Measurements from ENCODE around the gene ABL2.

The ABL2 gene

GRCh38 chr1:179103999-179104398, 125.5 kb downstream of the ABL2 start:
- no peak for DNase-seq (ENCODE audit: low read depth, low spot score)
- H3K4me3 ChIP-seq (ENCODE audit: low read depth, low read length): no peak overlapping the region
- in situ Hi-C loops (cut with HindIII; ENCODE audit: low sequenced_read_pairs): no loop called here
- TF ChIP-seq, protein P1, sequence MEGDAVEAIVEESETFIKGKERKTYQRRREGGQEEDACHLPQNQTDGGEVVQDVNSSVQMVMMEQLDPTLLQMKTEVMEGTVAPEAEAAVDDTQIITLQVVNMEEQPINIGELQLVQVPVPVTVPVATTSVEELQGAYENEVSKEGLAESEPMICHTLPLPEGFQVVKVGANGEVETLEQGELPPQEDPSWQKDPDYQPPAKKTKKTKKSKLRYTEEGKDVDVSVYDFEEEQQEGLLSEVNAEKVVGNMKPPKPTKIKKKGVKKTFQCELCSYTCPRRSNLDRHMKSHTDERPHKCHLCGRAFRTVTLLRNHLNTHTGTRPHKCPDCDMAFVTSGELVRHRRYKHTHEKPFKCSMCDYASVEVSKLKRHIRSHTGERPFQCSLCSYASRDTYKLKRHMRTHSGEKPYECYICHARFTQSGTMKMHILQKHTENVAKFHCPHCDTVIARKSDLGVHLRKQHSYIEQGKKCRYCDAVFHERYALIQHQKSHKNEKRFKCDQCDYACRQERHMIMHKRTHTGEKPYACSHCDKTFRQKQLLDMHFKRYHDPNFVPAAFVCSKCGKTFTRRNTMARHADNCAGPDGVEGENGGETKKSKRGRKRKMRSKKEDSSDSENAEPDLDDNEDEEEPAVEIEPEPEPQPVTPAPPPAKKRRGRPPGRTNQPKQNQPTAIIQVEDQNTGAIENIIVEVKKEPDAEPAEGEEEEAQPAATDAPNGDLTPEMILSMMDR (IDR thresholded peaks at IDR 0.05; ENCODE audit: low read depth, low read length): no peak

DNA sequence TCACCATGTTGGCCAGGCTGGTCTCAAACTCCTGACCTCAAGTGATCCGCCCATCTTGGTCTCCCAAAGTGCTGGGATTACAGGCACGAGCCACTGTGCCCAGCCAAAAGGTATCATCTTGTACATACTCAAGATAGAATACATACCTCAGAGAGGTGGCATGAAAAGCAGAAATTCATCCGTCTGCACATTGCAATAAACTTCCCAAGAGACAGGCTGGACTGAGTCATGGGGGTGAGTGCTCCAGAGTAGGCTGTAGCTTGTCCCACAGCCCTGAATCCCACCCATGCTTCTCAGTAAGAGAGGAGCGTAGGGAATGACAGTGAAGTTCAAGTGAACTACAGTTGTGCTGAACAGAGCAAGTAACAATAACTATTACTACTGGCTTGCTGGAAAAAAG, 127.9 kb downstream of the ABL2 start:
- in situ Hi-C loops (cut with HindIII; ENCODE audit: low sequenced_read_pairs): no loop called here
- no peak overlapping the region for H3K4me3 ChIP-seq (ENCODE audit: low read depth, low read length)
- DNase-seq (ENCODE audit: low read depth, low spot score): no peak
- TF ChIP-seq, protein P1 (IDR thresholded peaks at IDR 0.05; ENCODE audit: low read depth, low read length): no peak

DNA sequence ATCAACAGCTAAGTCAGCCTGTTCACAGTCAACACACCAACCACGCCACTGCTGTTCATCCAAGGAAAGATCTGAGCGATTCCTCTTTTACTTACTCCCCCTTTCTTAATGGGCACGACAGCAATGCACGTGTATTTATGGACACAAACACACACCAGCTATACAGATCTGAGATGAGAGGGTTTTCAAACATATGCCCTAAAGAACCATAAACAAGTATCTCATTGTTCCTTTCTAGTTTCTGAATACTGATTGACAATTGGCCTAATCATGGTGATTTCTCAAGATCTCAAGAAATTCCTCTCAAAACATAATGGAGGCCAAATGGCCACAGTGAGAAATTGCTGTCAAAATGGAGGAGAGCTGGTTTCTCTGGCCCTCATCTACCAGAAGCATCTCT, 129.6 kb downstream of the ABL2 start:
- TF ChIP-seq, protein P1 (IDR thresholded peaks at IDR 0.05; ENCODE audit: low read depth, low read length): no peak
- no peak overlapping the region for H3K4me3 ChIP-seq (ENCODE audit: low read depth, low read length)
- DNase-seq (ENCODE audit: low read depth, low spot score): no peak
- in situ Hi-C loops (cut with HindIII; ENCODE audit: low sequenced_read_pairs): no loop called here

DNA sequence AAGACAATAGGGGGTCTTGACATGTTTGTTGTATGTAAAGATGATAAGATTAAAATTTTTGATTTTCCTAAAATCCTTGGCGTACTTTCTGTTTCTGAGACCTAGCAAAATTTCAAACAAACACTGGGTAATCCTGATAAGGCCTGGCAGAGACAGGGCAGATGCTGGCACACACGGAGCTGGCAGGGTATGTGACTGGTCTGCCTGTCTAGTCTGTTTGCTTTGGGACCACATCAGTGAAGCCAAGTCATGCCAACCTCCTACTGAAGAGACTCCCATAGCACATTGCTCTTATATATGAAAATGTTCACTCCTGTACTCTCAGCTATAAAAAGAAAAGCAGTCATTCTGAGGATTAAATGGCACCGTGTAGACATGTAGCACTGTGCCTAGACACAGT, 133.6 kb downstream of the ABL2 start:
- in situ Hi-C loops (cut with HindIII; ENCODE audit: low sequenced_read_pairs): no loop called here
- DNase-seq (ENCODE audit: low read depth, low spot score): no peak
- H3K4me3 ChIP-seq (ENCODE audit: low read depth, low read length): no peak overlapping the region
- TF ChIP-seq, protein P1 (IDR thresholded peaks at IDR 0.05; ENCODE audit: low read depth, low read length): no peak

DNA sequence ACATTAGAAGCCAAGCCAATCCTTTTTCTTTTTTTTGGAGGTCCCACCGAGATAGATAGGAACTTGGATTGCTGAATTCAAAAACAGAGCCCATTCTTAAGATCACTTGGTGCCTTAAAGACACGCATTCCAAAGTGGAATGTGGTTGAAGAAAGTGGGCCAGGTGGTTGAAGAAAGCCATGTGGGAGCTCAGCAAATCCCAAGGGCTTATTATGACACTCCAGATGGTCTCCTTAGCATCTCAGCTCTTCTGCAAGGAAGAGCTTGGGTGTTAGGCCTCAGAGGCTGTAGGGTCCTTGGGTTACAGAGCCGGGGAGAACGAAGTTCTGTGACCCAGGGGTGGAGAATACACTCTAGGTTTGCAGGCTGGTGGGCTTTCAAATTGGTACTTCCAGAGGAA, 134.1 kb downstream of the ABL2 start:
- DNase-seq (ENCODE audit: low read depth, low spot score): no peak
- in situ Hi-C loops (cut with HindIII; ENCODE audit: low sequenced_read_pairs): no loop called here
- TF ChIP-seq, protein P1 (IDR thresholded peaks at IDR 0.05; ENCODE audit: low read depth, low read length): no peak

GRCh38 chr1:179094818-179095217, 134.7 kb downstream of the ABL2 start:
- TF ChIP-seq, protein P1 (IDR thresholded peaks at IDR 0.05; ENCODE audit: low read depth, low read length): no peak
- in situ Hi-C loops (cut with HindIII; ENCODE audit: low sequenced_read_pairs): no loop called here
- H3K4me3 ChIP-seq (ENCODE audit: low read depth, low read length): no peak overlapping the region
- no peak for DNase-seq (ENCODE audit: low read depth, low spot score)

More for the DNA sequence above, 134.1 kb downstream of the ABL2 start:
- no peak overlapping the region for H3K4me3 ChIP-seq (ENCODE audit: low read depth, low read length)

GRCh38 chr1:179092896-179093461, 136.5 kb downstream of the ABL2 start:
- no peak for DNase-seq (ENCODE audit: low read depth, low spot score)
- in situ Hi-C loops (cut with HindIII; ENCODE audit: low sequenced_read_pairs): no loop called here
- H3K4me3 ChIP-seq (ENCODE audit: low read depth, low read length): no peak overlapping the region
- TF ChIP-seq, protein P1 (IDR thresholded peaks at IDR 0.05; ENCODE audit: low read depth, low read length): no peak
